H1 (cell line): ENCODE data around the gene CHODL. TPM values are rescaled to one million over a fixed set of nuclear protein-coding genes. Genes with fewer than 3 reads are reported as not detected.

Source experiments
- CTCF ChIA-PET: fragments of 300-600 bp; sonication (Branson Sonifier 250); formaldehyde crosslinking; loops from one replicate; lab custom pipeline; 2021; ENCODE audit not compliant: partially characterized antibody; lab: Charles Lee
- POLR2A ChIA-PET: fragments of 300-600 bp; sonication (Branson Sonifier 250); formaldehyde crosslinking; loops from one replicate; lab custom pipeline; 2021; ENCODE audit warnings: inconsistent platforms; ENCODE audit not compliant: partially characterized antibody; lab: Charles Lee
- DNase-seq, 2 experiments: peaks; one replicate each; pipeline versions ENCODE4 v3.0.0 to v3.0.0-alpha.2; 2010 to 2022; ENCODE audit warnings: low spot score in 2 of 2, low read depth in 1 of 2, mixed read lengths in 1 of 2
- FAIRE-seq: peaks from 2 replicates; lab custom pipeline; 2011; peaks lifted over from hg19 to GRCh38; lab: Jason Lieb, UNC
- H2AFZ ChIP-seq: 2 replicates; pipeline ENCODE4 v1.8.1; 2012; ENCODE audit warnings: low read length, inconsistent platforms
- H2AK5ac ChIP-seq: 2 replicates; pipeline ENCODE4 v1.6.1; 2013; ENCODE audit warnings: low read depth, low read length
- H2BK120ac ChIP-seq: replicated peaks from 2 replicates; pipeline ENCODE3; 2013; ENCODE audit warnings: low read depth, low read length, inconsistent platforms
- H2BK12ac ChIP-seq: 2 replicates; pipeline ENCODE4 v1.6.1; 2013; ENCODE audit warnings: low read depth, low read length
- H2BK15ac ChIP-seq: 2 replicates; pipeline ENCODE4 v1.6.1; 2013; ENCODE audit warnings: low read length
- H2BK20ac ChIP-seq: 2 replicates; pipeline ENCODE4 v1.6.1; 2013; ENCODE audit warnings: low read length
- H2BK5ac ChIP-seq: 2 replicates; pipeline ENCODE4 v1.6.1; 2013; ENCODE audit warnings: low read depth, low read length
- H3K14ac ChIP-seq: 2 replicates; pipeline ENCODE4 v1.6.1; 2013; ENCODE audit warnings: inconsistent platforms; ENCODE audit not compliant: insufficient read length
- H3K18ac ChIP-seq: 2 replicates; pipeline ENCODE4 v1.6.1; 2013; ENCODE audit warnings: low read length; ENCODE audit errors: extremely low read depth
- H3K23ac ChIP-seq: 2 replicates; pipeline ENCODE4 v1.6.1; 2013; ENCODE audit warnings: inconsistent platforms; ENCODE audit not compliant: insufficient read length
- H3K23me2 ChIP-seq: 2 replicates; pipeline ENCODE4 v1.6.1; 2013; ENCODE audit warnings: low read depth, low read length
- H3K27ac ChIP-seq: 2 replicates; pipeline ENCODE4 v1.6.1; 2011; ENCODE audit warnings: low read depth, low read length, inconsistent platforms
- H3K27me3 ChIP-seq, 4 experiments: replicated peaks in 1 of 4; 1 replicate in 1 of 4; 2 replicates in 3 of 4; pipeline versions ENCODE4 v1.6.1 to v1.8.1; 2011 to 2013; ENCODE audit warnings: low read length in 3 of 4, mild to moderate bottlenecking in 3 of 4, inconsistent platforms in 2 of 4, mixed read lengths in 2 of 4, moderate library complexity in 1 of 4; ENCODE audit not compliant: control insufficient read depth in 3 of 4, insufficient read depth in 3 of 4; ENCODE audit errors: extremely low read depth in 1 of 4
- H3K36me3 ChIP-seq, 4 experiments: 2 replicates each; pipeline versions ENCODE4 v1.6.1 to v1.8.1; 2011 to 2013; ENCODE audit warnings: mild to moderate bottlenecking in 4 of 4, low read length in 3 of 4, moderate library complexity in 2 of 4, control low read depth in 1 of 4, inconsistent platforms in 1 of 4; ENCODE audit not compliant: insufficient read depth in 4 of 4, control insufficient read depth in 2 of 4
- H3K4ac ChIP-seq: replicated peaks from 2 replicates; pipeline ENCODE3; 2013; ENCODE audit warnings: low read length, low read depth, mixed read lengths, inconsistent platforms; ENCODE audit not compliant: insufficient read length
- H3K4me1 ChIP-seq, 4 experiments: replicated peaks in 1 of 4; 1 replicate in 1 of 4; 2 replicates in 3 of 4; pipeline versions ENCODE4 v1.6.1 to v1.8.1; 2011 to 2013; ENCODE audit warnings: low read length in 3 of 4, inconsistent platforms in 2 of 4, mixed read lengths in 1 of 4; ENCODE audit not compliant: insufficient read depth in 4 of 4, control insufficient read depth in 3 of 4
- H3K4me2 ChIP-seq, 2 experiments: 2 replicates each; pipeline versions ENCODE4 v1.6.1 to v1.8.1; 2011 to 2013; ENCODE audit warnings: low read depth in 2 of 2, low read length in 2 of 2, control low read depth in 1 of 2, inconsistent platforms in 1 of 2, mild to moderate bottlenecking in 1 of 2; ENCODE audit not compliant: insufficient read depth in 1 of 2
- H3K4me3 ChIP-seq, 4 experiments: fragments of 200-600, 300-600 bp in 1 of 4; sonication (generic), shearing (Covaris generic), sonication (Bioruptor Twin) in 1 of 4; 2 replicates each; pipeline versions ENCODE4 v1.5.1 to v1.8.1; 2011 to 2016; ENCODE audit warnings: low read length in 4 of 4, low read depth in 3 of 4, control low read depth in 2 of 4, inconsistent platforms in 2 of 4, mild to moderate bottlenecking in 2 of 4, mixed read lengths in 1 of 4, moderate library complexity in 1 of 4; ENCODE audit not compliant: insufficient read depth in 2 of 4; ENCODE audit errors: extremely low read depth in 1 of 4
- H3K56ac ChIP-seq: replicated peaks from 2 replicates; pipeline ENCODE3; 2013; ENCODE audit warnings: low read depth, mild to moderate bottlenecking, mixed read lengths, low read length, inconsistent platforms; ENCODE audit not compliant: insufficient read length
- H3K79me1 ChIP-seq: 2 replicates; pipeline ENCODE4 v1.6.1; 2013; ENCODE audit warnings: low read depth, low read length, control low read depth
- H3K79me2 ChIP-seq, 2 experiments: 2 replicates each; pipeline versions ENCODE4 v1.6.1 to v1.8.1; 2012 to 2013; ENCODE audit warnings: low read length in 2 of 2, mild to moderate bottlenecking in 2 of 2, inconsistent platforms in 1 of 2; ENCODE audit not compliant: insufficient read depth in 2 of 2, control insufficient read depth in 1 of 2
- H3K9ac ChIP-seq, 4 experiments: replicated peaks in 1 of 4; 1 replicate in 1 of 4; 2 replicates in 3 of 4; pipeline versions ENCODE4 v1.6.1 to v1.8.1; 2011 to 2013; ENCODE audit warnings: low read depth in 3 of 4, low read length in 3 of 4, control low read depth in 2 of 4, mild to moderate bottlenecking in 2 of 4, moderate library complexity in 2 of 4, inconsistent platforms in 1 of 4; ENCODE audit errors: extremely low read depth in 1 of 4
- H3K9me3 ChIP-seq, 2 experiments: 2 replicates each; pipeline versions ENCODE4 v1.6.1 to v1.8.1; 2012 to 2013; ENCODE audit warnings: mild to moderate bottlenecking in 2 of 2, moderate library complexity in 2 of 2, control low read depth in 1 of 2, inconsistent platforms in 1 of 2, low read depth in 1 of 2, low read length in 1 of 2, mixed read lengths in 1 of 2; ENCODE audit not compliant: insufficient read depth in 2 of 2
- H4K20me1 ChIP-seq, 2 experiments: replicated peaks in 1 of 2; 2 replicates each; pipeline versions ENCODE3 to v1.8.1; 2011 to 2013; ENCODE audit warnings: inconsistent platforms in 2 of 2, low read length in 2 of 2, mild to moderate bottlenecking in 1 of 2; ENCODE audit not compliant: insufficient read depth in 2 of 2, control insufficient read depth in 1 of 2
- H4K5ac ChIP-seq: 2 replicates; pipeline ENCODE4 v1.6.1; 2013; ENCODE audit warnings: low read length, low read depth, mixed read lengths, inconsistent platforms; ENCODE audit not compliant: insufficient read length
- H4K8ac ChIP-seq: 2 replicates; pipeline ENCODE4 v1.8.0; 2013; ENCODE audit warnings: mild to moderate bottlenecking, moderate library complexity, low read length, inconsistent platforms; ENCODE audit not compliant: insufficient read depth; ENCODE audit errors: extremely low read depth
- H4K91ac ChIP-seq: replicated peaks from 2 replicates; pipeline ENCODE3; 2013; ENCODE audit warnings: low read length, mixed read lengths, inconsistent platforms; ENCODE audit not compliant: insufficient read length
- ATF3 ChIP-seq: IDR thresholded peaks from 2 replicates; pipeline ENCODE4 v1.6.1; 2011; ENCODE audit warnings: low read depth, mild to moderate bottlenecking, low read length; ENCODE audit not compliant: insufficient read depth
- CBX5 ChIP-seq: fragments of 300-800, 300-1000 bp; sonication (generic); IDR thresholded peaks from 2 replicates; pipeline ENCODE4 v1.7.1; 2016; ENCODE audit warnings: antibody characterized with exemption, low read length, low read depth
- CTCF ChIP-seq, 3 experiments: IDR thresholded peaks; 1 replicate in 2 of 3; 2 replicates in 1 of 3; pipeline versions ENCODE4 v1.5.1 to v1.6.1; 2011; ENCODE audit warnings: low read length in 3 of 3, mild to moderate bottlenecking in 3 of 3, inconsistent platforms in 2 of 3, low read depth in 1 of 3, moderate library complexity in 1 of 3; ENCODE audit not compliant: insufficient read depth in 1 of 3; ENCODE audit errors: control extremely low read depth in 1 of 3
- E2F6 ChIP-seq: IDR thresholded peaks from 2 replicates; pipeline ENCODE4 v1.6.1; 2012; ENCODE audit warnings: inconsistent platforms
- NANOG ChIP-seq: IDR thresholded peaks from 2 replicates; pipeline ENCODE4 v1.6.1; 2011; ENCODE audit warnings: low read length, low read depth, mild to moderate bottlenecking, inconsistent platforms; ENCODE audit not compliant: insufficient read depth, poor library complexity, severe bottlenecking
- TCF12 ChIP-seq: IDR thresholded peaks from 2 replicates; pipeline ENCODE4 v1.6.1; 2011; ENCODE audit warnings: low read depth, mild to moderate bottlenecking, low read length
- USF2 ChIP-seq: IDR thresholded peaks from 2 replicates; pipeline ENCODE4 v1.6.1; 2011; ENCODE audit warnings: low read length, improper control_type of control experiment
- YY1 ChIP-seq: IDR thresholded peaks from 2 replicates; pipeline ENCODE4 v1.6.1; 2011; ENCODE audit warnings: low read depth, mild to moderate bottlenecking, low read length
- WGBS, 2 experiments: shearing (Covaris generic) in 1 of 2; methylation state at CpG; one replicate each; pipeline versions ENCODE4 v1.1.6 to v1.1.7; 2013 to 2015; ENCODE audit warnings: low lambda C conversion rate in 2 of 2, mixed read lengths in 2 of 2, inconsistent platforms in 1 of 2, low coverage in 1 of 2, missing lambda C conversion rate in 1 of 2; ENCODE audit not compliant: insufficient replicate concordance in 2 of 2, insufficient coverage in 1 of 2, insufficient read length in 1 of 2; ENCODE audit errors: extremely low coverage in 1 of 2, missing lambda C conversion rate in 1 of 2; 5-methylcytosine and 5-hydroxymethylcytosine counted together
- polyA plus RNA-seq, 7 experiments: library from polyadenylated mRNA; depleted of rRNA in 3 of 7; stranded (reverse) in 5 of 7; unstranded in 2 of 7; fragments of >200 nt in 5 of 7; fragments of 200-250 nt in 2 of 7; gene quantifications; 1 replicate in 5 of 7; 2 replicates in 1 of 7; 4 replicates in 1 of 7; pipeline versions ENCODE4 v1.2.1 to v1.2.3, GENCODE V29; 2011 to 2013; ENCODE audit warnings: missing spikeins in 2 of 7, mixed read lengths in 2 of 7
- total RNA-seq: library from RNA; stranded (reverse); fragmentation: NEBNext Ultra II Directional; extraction: Animal tissue kit (Norgen Biotek cat#: 25700); gene quantifications from 2 replicates; pipeline ENCODE4 v1.2.1, GENCODE V29; 2021

Gene CHODL
- total and polyA plus RNA-seq, 2 of the 8 experiments (the other 6 are each of a cell fraction or from before 2014, with no cell fraction given), result 0.39 to 0.82 TPM

- H3K79me2 ChIP-seq, result no peaks in the 10 kb centered on the region
- H2AK5ac ChIP-seq, result no peak overlapping the region
- H4K8ac ChIP-seq, result no peak overlapping the region
- H2BK5ac ChIP-seq, result no peak overlapping the region
- H4K91ac ChIP-seq, result no peak overlapping the region
- H3K9me3 ChIP-seq, result no peaks in the 10 kb centered on the region
- no peak overlapping the region for H2BK20ac ChIP-seq
- ChIA-PET CTCF (interaction anchor here (0.5 to 2.1 kb wide), 12 partner anchors 20 to 598 kb away, joined by 3 to 9 read pairs (median 4); no protein-coding TSS in a partner anchor), POLR2A (no interaction called here)
- no peak overlapping the region for H2AFZ ChIP-seq
- no peak overlapping the region for H3K18ac ChIP-seq
- no peaks in the 10 kb centered on the region for H4K20me1 ChIP-seq
- no peak overlapping the region for H2BK15ac ChIP-seq
- no peak overlapping the region for H3K27ac ChIP-seq
- no peaks in the 10 kb centered on the region for H3K36me3 ChIP-seq
- no peak overlapping the region for H3K4me3 ChIP-seq
- H3K27me3 ChIP-seq, result no peaks in the 10 kb centered on the region
- H3K4me1 ChIP-seq, result no peaks in the 10 kb centered on the region; a peak in 1 of 7 replicates
- H3K79me1 ChIP-seq, result no peaks in the 10 kb centered on the region
- no peak overlapping the region for H3K9ac ChIP-seq
- no peak for DNase-seq
- no peaks in the 10 kb centered on the region for H3K23me2 ChIP-seq
- H4K5ac ChIP-seq, result no peak overlapping the region
- H3K4ac ChIP-seq, result no peak overlapping the region
- no peak overlapping the region for H3K56ac ChIP-seq
- no peak overlapping the region for H3K23ac ChIP-seq
- H2BK120ac ChIP-seq, result no peak overlapping the region
- no peak overlapping the region for H3K14ac ChIP-seq
- 53% methylated on average over 1 of the region's 1 CpG; no CpG with 5 or more reads in 1 of the 2 experiments for WGBS, 2 experiments
- no peak overlapping the region for H2BK12ac ChIP-seq
- FAIRE-seq, result peak; percentile 82
- no peak overlapping the region for H3K4me2 ChIP-seq
- no peak for TF ChIP-seq CBX5
- no peak for TF ChIP-seq TCF12
- no peak for TF ChIP-seq YY1
- 0 out of 2 replicates have a peak, but pooled peaks have one; percentile 11 for TF ChIP-seq E2F6
- no peak for TF ChIP-seq ATF3
- peak; percentile 4 to 24 (median 15); a peak in 2 of 4 replicates for TF ChIP-seq CTCF (IDR thresholded peaks at IDR 0.05; ENCODE audit: control extremely low read depth in 1 of 3, insufficient read depth in 1 of 3, low read depth in 1 of 3, low read length in 3 of 3)
- no peak for TF ChIP-seq NANOG
- TF ChIP-seq USF2, result no peak
These were observed 53.6 kb downstream of the CHODL start for GRCh38 chr21:18298228-18298627.
